Ascending aorta (tissue), 2 donors: ENCODE measurements around the gene OSGEP. TPM values are rescaled to one million over a fixed set of nuclear protein-coding genes. Genes with fewer than 3 reads are reported as not detected.

Experiments used
- DNase-seq, 2 donors: peaks; one replicate each; pipeline ENCODE4 v3.0.0-alpha.2; 2019; ENCODE audit warnings: low spot score in 2 of 2
- H3K27ac ChIP-seq, 2 donors: fragments of 200-600 bp; sonication (generic); one replicate each; pipeline ENCODE4 v1.5.1; 2016 to 2017; ENCODE audit warnings: mild to moderate bottlenecking in 1 of 2
- H3K27me3 ChIP-seq: fragments of 200-600 bp; sonication (generic); one replicate; pipeline ENCODE4 v1.5.1; 2017
- H3K36me3 ChIP-seq, 2 donors: fragments of 200-600 bp; sonication (generic); one replicate each; pipeline ENCODE4 v1.5.1; 2016
- H3K4me1 ChIP-seq, 2 donors: fragments of 200-600 bp; sonication (generic); one replicate each; pipeline ENCODE4 v1.5.1; 2016 to 2017; ENCODE audit warnings: mild to moderate bottlenecking in 1 of 2
- H3K4me3 ChIP-seq, 2 donors: fragments of 200-600 bp; sonication (generic); one replicate each; pipeline ENCODE4 v1.5.1; 2016 to 2017; ENCODE audit warnings: mild to moderate bottlenecking in 1 of 2
- H3K9me3 ChIP-seq, 2 donors: fragments of 200-600 bp; sonication (generic); one replicate each; pipeline ENCODE4 v1.5.1; 2016
- CTCF ChIP-seq, 3 experiments: fragments of 200-600 bp in 2 of 3; fragments of 450-650 bp in 1 of 3; sonication (generic) in 2 of 3; IDR thresholded peaks; one replicate each; pipeline ENCODE4 v1.5.1; 2016 to 2019; ENCODE audit warnings: antibody characterized with exemption in 3 of 3, mild to moderate bottlenecking in 1 of 3, moderate library complexity in 1 of 3
- intact Hi-C: fragments of 100-400 bp; cut with DNase I; formaldehyde crosslinking; loops from one replicate; pipeline ENCODE4 v1.15.1; 2023
- total RNA-seq: library from RNA; depleted of rRNA; stranded (reverse); fragments of >200 nt; gene quantifications from one replicate; pipeline ENCODE4 v1.1.0, GENCODE V29; 2016

Gene OSGEP
- total RNA-seq, 1 donor from 2014 or later, result 26.7 TPM

- no peak for DNase-seq
- Histone ChIP-seq H3K4me3 (peak overlapping the region; percentile 85 to 88), H3K4me1 (peaks cover 0 to 5% of the 10 kb centered on the region in 2 donors), H3K27me3 (no peaks in the 10 kb centered on the region), H3K27ac (peak overlapping the region; percentile 97 to 98), H3K36me3 (no peaks in the 10 kb centered on the region), H3K9me3 (no peaks in the 10 kb centered on the region)
- intact Hi-C loops, result loop anchor here (1.0 to 10.0 kb wide), 6 partner anchors 42 to 574 kb away; partner anchors contain the start of genes APEX1, METTL17, PARP2 and RNASE4
- no peak for TF ChIP-seq CTCF (IDR thresholded peaks at IDR 0.05)
Measured at GRCh38 chr14:20413744-20414082, 40.9 kb downstream of the OSGEP start.

GRCh38 chr14:20412876-20413743 is 41.5 kb downstream of the OSGEP start, which contains the start of gene TEP1:
Gene TEP1, minus strand, starts transcription at chr14:20413501. Its CDS starts 5,062 bp downstream, at chr14:20408439.
- H3K4me1 ChIP-seq, result peaks cover 0 to 5% of the 10 kb centered on the region in 2 donors
- peak; percentile 45 to 95 for DNase-seq
- peaks cover 3 to 4% of the 10 kb centered on the region in 2 donors for H3K36me3 ChIP-seq
- peak within 1 kb of the TSS; percentile 97 to 98 for H3K27ac ChIP-seq
- intact Hi-C loops, result loop anchor here (1.0 to 10.0 kb wide), 6 partner anchors 42 to 574 kb away; partner anchors contain the start of genes APEX1, METTL17, PARP2 and RNASE4
- H3K27me3 ChIP-seq, result no peaks in the 10 kb centered on the region
- no peaks in the 10 kb centered on the region for H3K9me3 ChIP-seq
- TF ChIP-seq CTCF (IDR thresholded peaks at IDR 0.05), result no peak
- peak within 1 kb of the TSS; percentile 85 to 88 for H3K4me3 ChIP-seq

- peak overlapping the region; percentile 97 to 98 for H3K27ac ChIP-seq
- peak overlapping the region; percentile 85 to 88 for H3K4me3 ChIP-seq
- intact Hi-C loops, result loop anchor here (2.0 to 10.0 kb wide), 4 partner anchors 122 to 575 kb away; partner anchors contain the start of genes METTL17 and RNASE4
- H3K36me3 ChIP-seq, result peaks cover 10 to 11% of the 10 kb centered on the region in 2 donors
- DNase-seq, result no peak
- H3K9me3 ChIP-seq, result no peaks in the 10 kb centered on the region
- H3K27me3 ChIP-seq, result no peaks in the 10 kb centered on the region
- H3K4me1 ChIP-seq, result peaks cover 0 to 5% of the 10 kb centered on the region in 2 donors
- no peak for TF ChIP-seq CTCF (IDR thresholded peaks at IDR 0.05)
Measured at GRCh38 chr14:20412411-20412810, 42.2 kb downstream of the OSGEP start.

GRCh38 chr14:20409226-20409625 is 45.4 kb downstream of the OSGEP start:
- no peaks in the 10 kb centered on the region for H3K9me3 ChIP-seq
- DNase-seq, result no peak
- no peaks in the 10 kb centered on the region for H3K27me3 ChIP-seq
- intact Hi-C loops, result no loop called here
- H3K4me1 ChIP-seq, result peaks cover 0 to 5% of the 10 kb centered on the region in 2 donors
- no peak overlapping the region for H3K4me3 ChIP-seq
- TF ChIP-seq CTCF (IDR thresholded peaks at IDR 0.05), result no peak
- no peak overlapping the region for H3K27ac ChIP-seq
- peaks cover 40 to 43% of the 10 kb centered on the region in 2 donors for H3K36me3 ChIP-seq

- TF ChIP-seq CTCF (IDR thresholded peaks at IDR 0.05), result no peak
- intact Hi-C loops, result no loop called here
- Histone ChIP-seq H3K27me3 (no peaks in the 10 kb centered on the region), H3K4me3 (no peak overlapping the region), H3K4me1 (no peaks in the 10 kb centered on the region), H3K27ac (no peak overlapping the region), H3K36me3 (peaks cover 83 to 95% of the 10 kb centered on the region in 2 donors), H3K9me3 (no peaks in the 10 kb centered on the region)
- DNase-seq, result peak in 1 of 2 donors; percentile 54
Measured at GRCh38 chr14:20403521-20403920, 51.1 kb downstream of the OSGEP start.
